HL-60 (cell line): ENCODE data around the gene SLC28A1.

ENCODE experiments used
- TF ChIP-seq, protein P1 (sequence below): IDR thresholded peaks from one replicate; pipeline ENCODE4 v1.5.1; 2011; ENCODE audit warnings: low read length, control low read depth, inconsistent platforms; ENCODE audit not compliant: insufficient read depth
- TF ChIP-seq, protein P2 (sequence below): IDR thresholded peaks from 2 replicates; pipeline ENCODE4 v1.6.1; 2012; ENCODE audit warnings: low read depth; ENCODE audit not compliant: insufficient replicate concordance

DNA sequence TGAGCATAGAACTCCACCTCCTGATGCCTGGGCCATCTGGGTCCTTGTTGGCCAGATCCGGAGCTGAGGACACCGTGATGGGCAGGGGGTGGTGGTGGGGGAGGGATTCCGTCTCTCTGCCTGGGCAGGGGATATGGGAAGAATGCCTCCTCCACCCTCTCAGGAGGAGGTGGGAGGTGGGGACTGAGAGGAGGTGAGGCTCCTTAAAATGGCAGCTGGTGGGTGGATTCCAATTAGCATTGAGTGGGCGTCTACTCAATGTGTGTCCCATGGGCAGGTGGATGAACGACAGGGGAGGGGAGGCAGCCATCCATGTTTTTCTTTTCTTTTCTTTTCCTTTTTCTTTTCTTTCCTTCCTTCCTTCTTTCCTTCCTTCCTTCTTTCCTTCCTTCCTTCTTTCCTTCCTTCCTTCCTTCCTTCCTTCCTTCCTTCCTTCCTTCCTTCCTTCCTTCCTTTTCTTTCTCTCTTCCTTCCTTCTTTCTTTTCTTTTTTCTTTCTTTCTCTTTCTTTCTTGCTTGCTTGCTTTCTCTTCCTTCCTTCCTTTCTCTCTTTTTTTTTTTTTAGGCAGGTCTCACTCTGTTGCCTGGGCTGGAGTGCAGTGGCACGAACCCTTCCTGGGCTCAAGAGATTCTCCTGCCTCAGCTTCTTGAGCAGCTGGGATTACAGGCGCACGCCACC lies 5.0 kb downstream of the SLC28A1 start:
- TF ChIP-seq, protein P1, sequence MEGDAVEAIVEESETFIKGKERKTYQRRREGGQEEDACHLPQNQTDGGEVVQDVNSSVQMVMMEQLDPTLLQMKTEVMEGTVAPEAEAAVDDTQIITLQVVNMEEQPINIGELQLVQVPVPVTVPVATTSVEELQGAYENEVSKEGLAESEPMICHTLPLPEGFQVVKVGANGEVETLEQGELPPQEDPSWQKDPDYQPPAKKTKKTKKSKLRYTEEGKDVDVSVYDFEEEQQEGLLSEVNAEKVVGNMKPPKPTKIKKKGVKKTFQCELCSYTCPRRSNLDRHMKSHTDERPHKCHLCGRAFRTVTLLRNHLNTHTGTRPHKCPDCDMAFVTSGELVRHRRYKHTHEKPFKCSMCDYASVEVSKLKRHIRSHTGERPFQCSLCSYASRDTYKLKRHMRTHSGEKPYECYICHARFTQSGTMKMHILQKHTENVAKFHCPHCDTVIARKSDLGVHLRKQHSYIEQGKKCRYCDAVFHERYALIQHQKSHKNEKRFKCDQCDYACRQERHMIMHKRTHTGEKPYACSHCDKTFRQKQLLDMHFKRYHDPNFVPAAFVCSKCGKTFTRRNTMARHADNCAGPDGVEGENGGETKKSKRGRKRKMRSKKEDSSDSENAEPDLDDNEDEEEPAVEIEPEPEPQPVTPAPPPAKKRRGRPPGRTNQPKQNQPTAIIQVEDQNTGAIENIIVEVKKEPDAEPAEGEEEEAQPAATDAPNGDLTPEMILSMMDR: no peak
- TF ChIP-seq, protein P2, sequence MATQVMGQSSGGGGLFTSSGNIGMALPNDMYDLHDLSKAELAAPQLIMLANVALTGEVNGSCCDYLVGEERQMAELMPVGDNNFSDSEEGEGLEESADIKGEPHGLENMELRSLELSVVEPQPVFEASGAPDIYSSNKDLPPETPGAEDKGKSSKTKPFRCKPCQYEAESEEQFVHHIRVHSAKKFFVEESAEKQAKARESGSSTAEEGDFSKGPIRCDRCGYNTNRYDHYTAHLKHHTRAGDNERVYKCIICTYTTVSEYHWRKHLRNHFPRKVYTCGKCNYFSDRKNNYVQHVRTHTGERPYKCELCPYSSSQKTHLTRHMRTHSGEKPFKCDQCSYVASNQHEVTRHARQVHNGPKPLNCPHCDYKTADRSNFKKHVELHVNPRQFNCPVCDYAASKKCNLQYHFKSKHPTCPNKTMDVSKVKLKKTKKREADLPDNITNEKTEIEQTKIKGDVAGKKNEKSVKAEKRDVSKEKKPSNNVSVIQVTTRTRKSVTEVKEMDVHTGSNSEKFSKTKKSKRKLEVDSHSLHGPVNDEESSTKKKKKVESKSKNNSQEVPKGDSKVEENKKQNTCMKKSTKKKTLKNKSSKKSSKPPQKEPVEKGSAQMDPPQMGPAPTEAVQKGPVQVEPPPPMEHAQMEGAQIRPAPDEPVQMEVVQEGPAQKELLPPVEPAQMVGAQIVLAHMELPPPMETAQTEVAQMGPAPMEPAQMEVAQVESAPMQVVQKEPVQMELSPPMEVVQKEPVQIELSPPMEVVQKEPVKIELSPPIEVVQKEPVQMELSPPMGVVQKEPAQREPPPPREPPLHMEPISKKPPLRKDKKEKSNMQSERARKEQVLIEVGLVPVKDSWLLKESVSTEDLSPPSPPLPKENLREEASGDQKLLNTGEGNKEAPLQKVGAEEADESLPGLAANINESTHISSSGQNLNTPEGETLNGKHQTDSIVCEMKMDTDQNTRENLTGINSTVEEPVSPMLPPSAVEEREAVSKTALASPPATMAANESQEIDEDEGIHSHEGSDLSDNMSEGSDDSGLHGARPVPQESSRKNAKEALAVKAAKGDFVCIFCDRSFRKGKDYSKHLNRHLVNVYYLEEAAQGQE: no peak
